ENCODE data around the gene SOCS6. TPM values are rescaled to one million over a fixed set of nuclear protein-coding genes. Genes with fewer than 3 reads are reported as not detected.

SOCS6 gene
- total and polyA plus RNA-seq, 2 of the 13 experiments (the other 11 are each of a cell fraction or from before 2014, with no cell fraction given), result 18.6 to 38.3 TPM

GRCh38 chr18:70376914-70377258 is 88.0 kb downstream of the SOCS6 start (continued):
- TF ChIP-seq KDM5A (IDR thresholded peaks at IDR 0.05; ENCODE audit: borderline replicate concordance, low read length) (no peak), ZBTB42 (CRISPR knock-in tag; IDR thresholded peaks at IDR 0.05) (no peak), CAMTA2 (CRISPR knock-in tag; IDR thresholded peaks at IDR 0.05; ENCODE audit: borderline replicate concordance) (no peak), BCLAF1 (IDR thresholded peaks at IDR 0.05) (no peak), BCL6 (CRISPR knock-in tag; IDR thresholded peaks at IDR 0.05) (peak; percentile 66), ZFP37 (CRISPR knock-in tag; IDR thresholded peaks at IDR 0.05; ENCODE audit: borderline replicate concordance) (no peak), FOXO4 (CRISPR knock-in tag; conservative IDR thresholded peaks at IDR 0.05) (no peak), TCF7 (IDR thresholded peaks at IDR 0.05; ENCODE audit: low read depth) (no peak), CTCF (CRISPR knock-in tag; IDR thresholded peaks at IDR 0.05) (no peak), U2AF2 (IDR thresholded peaks at IDR 0.05; ENCODE audit: low read depth, low read length) (no peak), HMGXB3 (CRISPR knock-in tag; IDR thresholded peaks at IDR 0.05; ENCODE audit: borderline replicate concordance) (no peak), HIC2 (CRISPR knock-in tag; IDR thresholded peaks at IDR 0.05; ENCODE audit: low read depth) (no peak), ATF6 (CRISPR knock-in tag; conservative IDR thresholded peaks at IDR 0.05) (no peak), ZNF749 (CRISPR knock-in tag; IDR thresholded peaks at IDR 0.05; ENCODE audit: borderline replicate concordance) (no peak), ZNF3 (CRISPR knock-in tag; IDR thresholded peaks at IDR 0.05) (no peak), ISX (CRISPR knock-in tag; conservative IDR thresholded peaks at IDR 0.05) (no peak)

Data from HepG2 (cell line).